ENCODE data around the gene SKIL. TPM values are rescaled to one million over a fixed set of nuclear protein-coding genes. Genes with fewer than 3 reads are reported as not detected.

Gene SKIL
- total RNA-seq, 1 donor from 2014 or later, result 14.7 TPM

- intact Hi-C loops (cut with DNase I), result no loop called here
- DNase-seq (no peak), ATAC-seq (ENCODE audit: poor library complexity) (no peak)
Observed at GRCh38 chr3:170372190-170372879, 14.8 kb downstream of the SKIL start.

GRCh38 chr3:170383567-170383966 lies 26.1 kb downstream of the SKIL start:
- DNase-seq (no peak), ATAC-seq (ENCODE audit: poor library complexity) (no peak)
- intact Hi-C loops (cut with DNase I), result no loop called here

GRCh38 chr3:170386468-170386867 lies 29.0 kb downstream of the SKIL start:
- intact Hi-C loops (cut with DNase I), result no loop called here
- no peak for DNase-seq
- ATAC-seq (ENCODE audit: poor library complexity), result no peak

GRCh38 chr3:170387950-170388349 lies 30.4 kb downstream of the SKIL start:
- ATAC-seq (ENCODE audit: poor library complexity) (no peak), DNase-seq (no peak)
- intact Hi-C loops (cut with DNase I), result no loop called here

- DNase-seq, result no peak
- intact Hi-C loops (cut with DNase I), result no loop called here
Observed at GRCh38 chr3:170391108-170391507, 33.6 kb downstream of the SKIL start.

GRCh38 chr3:170397685-170398084 lies 40.2 kb downstream of the SKIL start:
- ATAC-seq (ENCODE audit: poor library complexity), result no peak
- no peak for DNase-seq
- intact Hi-C loops (cut with DNase I), result no loop called here

More at GRCh38 chr3:170391108-170391507, 33.6 kb downstream of the SKIL start:
- ATAC-seq (ENCODE audit: poor library complexity), result no peak

- intact Hi-C loops (cut with DNase I), result no loop called here
- ATAC-seq (ENCODE audit: poor library complexity) (no peak), DNase-seq (no peak)
Observed at GRCh38 chr3:170405101-170405500, 47.6 kb downstream of the SKIL start.

- no peak for DNase-seq
- intact Hi-C loops (cut with DNase I), result loop anchor here (5.0 to 10.0 kb wide), 3 partner anchors 96 to 402 kb away; no protein-coding TSS in a partner anchor
- ATAC-seq (ENCODE audit: poor library complexity), result no peak
Observed at GRCh38 chr3:170410428-170411029, 53.0 kb downstream of the SKIL start.

- no peak for ATAC-seq (ENCODE audit: poor library complexity)
- DNase-seq, result no peak
- intact Hi-C loops (cut with DNase I), result loop anchor here (5.0 to 10.0 kb wide), 3 partner anchors 98 to 399 kb away; no protein-coding TSS in a partner anchor
Observed at GRCh38 chr3:170413291-170413690, 55.8 kb downstream of the SKIL start.

- intact Hi-C loops (cut with DNase I), result loop anchor here (5.0 to 10.0 kb wide), 3 partner anchors 99 to 398 kb away; no protein-coding TSS in a partner anchor
- DNase-seq (no peak), ATAC-seq (ENCODE audit: poor library complexity) (peak; percentile 81)
Observed at GRCh38 chr3:170414202-170414663, 56.7 kb downstream of the SKIL start.

GRCh38 chr3:170417090-170417489 lies 59.6 kb downstream of the SKIL start:
- intact Hi-C loops (cut with DNase I), result loop anchor here (10.0 kb wide), 2 partner anchors 102 to 278 kb away; no protein-coding TSS in a partner anchor
- ATAC-seq (ENCODE audit: poor library complexity), result no peak
- no peak for DNase-seq

GRCh38 chr3:170418422-170419398 lies 61.2 kb downstream of the SKIL start, which contains the start of gene CLDN11:
TSS of gene CLDN11 (plus strand) at chr3:170418868. CDS start at chr3:170419067, 199 bp downstream.
- ATAC-seq (ENCODE audit: poor library complexity) (peak; percentile 71), DNase-seq (peak; percentile 58)
- intact Hi-C loops (cut with DNase I), result loop anchor here (10.0 kb wide), 2 partner anchors 104 to 276 kb away; no protein-coding TSS in a partner anchor

- intact Hi-C loops (cut with DNase I), result loop anchor here (10.0 kb wide), 2 partner anchors 105 to 275 kb away; no protein-coding TSS in a partner anchor
- ATAC-seq (ENCODE audit: poor library complexity), result peak; percentile 57
Observed at GRCh38 chr3:170419557-170420087, 62.1 kb downstream of the SKIL start.

GRCh38 chr3:170420307-170420821 lies 62.8 kb downstream of the SKIL start:
- intact Hi-C loops (cut with DNase I), result no loop called here
- ATAC-seq (ENCODE audit: poor library complexity), result peak; percentile 44
- DNase-seq, result no peak

More at GRCh38 chr3:170419557-170420087, 62.1 kb downstream of the SKIL start:
- DNase-seq, result no peak

GRCh38 chr3:170421111-170421641 lies 63.7 kb downstream of the SKIL start:
- ATAC-seq (ENCODE audit: poor library complexity), result peak; percentile 38

GRCh38 chr3:170421758-170422157 lies 64.2 kb downstream of the SKIL start:
- ATAC-seq (ENCODE audit: poor library complexity) (no peak), DNase-seq (no peak)
- intact Hi-C loops (cut with DNase I), result no loop called here

More at GRCh38 chr3:170421111-170421641, 63.7 kb downstream of the SKIL start:
- intact Hi-C loops (cut with DNase I), result no loop called here
- no peak for DNase-seq

- no peak for DNase-seq
- ATAC-seq (ENCODE audit: poor library complexity), result no peak
- intact Hi-C loops (cut with DNase I), result no loop called here
Observed at GRCh38 chr3:170423001-170423615, 65.6 kb downstream of the SKIL start.

Measured in Right ventricle myocardium superior (tissue), 1 donor.